Measurements from ENCODE around the gene RORB.

RORB gene

GRCh38 chr9:74683322-74683721, 186.2 kb downstream of the RORB start:
- Histone ChIP-seq H3K27ac (no peak overlapping the region), H3K4me3 (no peak overlapping the region)
- DNase-seq (ENCODE audit: low spot score), result no peak

GRCh38 chr9:74691058-74691457, 193.9 kb downstream of the RORB start:
- Histone ChIP-seq H3K27ac (no peak overlapping the region), H3K4me3 (no peak overlapping the region)
- DNase-seq (ENCODE audit: low spot score), result no peak
- TF ChIP-seq CTCF (IDR thresholded peaks at IDR 0.05), result no peak

More at GRCh38 chr9:74683322-74683721, 186.2 kb downstream of the RORB start:
- no peak for TF ChIP-seq CTCF (IDR thresholded peaks at IDR 0.05)

- TF ChIP-seq CTCF (IDR thresholded peaks at IDR 0.05), result no peak
- Histone ChIP-seq H3K27ac (no peak overlapping the region), H3K4me3 (no peak overlapping the region)
- DNase-seq (ENCODE audit: low spot score), result no peak
These were observed 199.4 kb downstream of the RORB start for GRCh38 chr9:74696520-74696919.

- Histone ChIP-seq H3K27ac (no peak overlapping the region), H3K4me3 (no peak overlapping the region)
- DNase-seq (ENCODE audit: low spot score), result no peak
- TF ChIP-seq CTCF (IDR thresholded peaks at IDR 0.05), result no peak
These were observed 200.4 kb downstream of the RORB start for GRCh38 chr9:74697535-74697934.

GRCh38 chr9:74711341-74711740, 214.2 kb downstream of the RORB start:
- no peak for DNase-seq (ENCODE audit: low spot score)
- Histone ChIP-seq H3K27ac (no peak overlapping the region), H3K4me3 (no peak overlapping the region)
- TF ChIP-seq CTCF (IDR thresholded peaks at IDR 0.05), result no peak

- Histone ChIP-seq H3K27ac (no peak overlapping the region), H3K4me3 (no peak overlapping the region)
- TF ChIP-seq CTCF (IDR thresholded peaks at IDR 0.05), result no peak
- DNase-seq (ENCODE audit: low spot score), result no peak
These were observed 221.6 kb downstream of the RORB start for GRCh38 chr9:74718709-74719108.

- no peak for DNase-seq (ENCODE audit: low spot score)
- Histone ChIP-seq H3K4me3 (no peak overlapping the region), H3K27ac (no peak overlapping the region)
- no peak for TF ChIP-seq CTCF (IDR thresholded peaks at IDR 0.05)
These were observed 222.2 kb downstream of the RORB start for GRCh38 chr9:74719306-74719705.

Data from coronary artery (tissue), 2 donors.